ENCODE data around the gene SUMO3. TPM values are rescaled to one million over a fixed set of nuclear protein-coding genes. Genes with fewer than 3 reads are reported as not detected.

The SUMO3 gene
- total and polyA plus RNA-seq, 2 experiments from 2014 or later = 90.8 to 103 TPM

DNA sequence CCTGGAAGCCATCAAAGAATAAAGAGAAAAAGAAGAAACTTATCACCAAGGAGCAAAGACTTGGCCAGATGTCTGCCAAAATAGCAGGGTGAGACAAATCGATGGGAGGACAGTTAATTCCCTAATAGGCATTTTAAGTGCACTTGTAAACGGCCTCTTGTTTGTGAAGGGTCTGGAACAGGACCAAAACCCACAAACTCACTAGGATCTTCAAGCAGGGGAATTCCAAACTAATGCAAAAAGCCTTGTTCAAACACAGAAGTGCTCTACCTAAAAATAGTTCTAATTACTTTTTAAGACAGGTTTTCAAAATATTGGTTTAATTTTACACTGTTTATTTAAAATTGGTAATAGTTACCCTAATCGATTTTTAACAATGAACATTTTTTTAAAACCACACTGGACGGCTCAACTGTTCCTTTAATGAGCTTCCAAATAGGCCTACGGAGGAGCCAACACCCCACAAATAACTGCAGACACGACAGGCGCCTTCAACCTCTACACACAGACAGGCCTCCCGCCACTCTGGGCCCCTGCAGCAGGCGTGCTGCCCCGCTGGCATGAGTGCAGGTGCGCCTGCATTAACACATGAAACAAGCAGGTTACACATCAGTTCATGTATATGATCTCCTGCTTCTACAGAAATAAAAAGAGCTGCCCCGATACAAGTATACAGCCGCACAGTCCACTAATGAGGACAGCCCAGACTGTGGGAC is 32.1 kb downstream of the SUMO3 start:
- ATAC-seq (no peak), DNase-seq (ENCODE audit: low spot score) (no peak)
- Mint-ChIP-seq H3K36me3 (ENCODE audit: low read depth) (peaks cover 45% of the 10 kb centered on the region), H3K4me3 (no peak overlapping the region), H3K4me1 (no peaks in the 10 kb centered on the region), H3K27me3 (ENCODE audit: insufficient read depth, low read depth, poor library complexity) (peaks cover 3% of the 10 kb centered on the region), H3K9me3 (no peaks in the 10 kb centered on the region), H3K27ac (no peak overlapping the region)
- no peaks in the 10 kb centered on the region for H3F3A ChIP-seq (replicated peaks; ENCODE audit: low read depth)
- TF ChIP-seq STAT1 (IDR thresholded peaks at IDR 0.05; ENCODE audit: unreplicated experiment) (no peak), ZNF114 (CRISPR knock-in tag; IDR thresholded peaks at IDR 0.05) (no peak), ZNF462 (CRISPR knock-in tag; IDR thresholded peaks at IDR 0.05) (no peak), JUNB (IDR thresholded peaks at IDR 0.05; ENCODE audit: unreplicated experiment) (no peak), CREB1 (CRISPR knock-in tag; IDR thresholded peaks at IDR 0.05; ENCODE audit: low read depth) (no peak), POLR2AphosphoS5 (IDR thresholded peaks at IDR 0.05; ENCODE audit: low read depth) (no peak), NANOG (IDR thresholded peaks at IDR 0.05; ENCODE audit: borderline replicate concordance) (no peak), REST (IDR thresholded peaks at IDR 0.05; ENCODE audit: unreplicated experiment) (no peak), EZH2 (IDR thresholded peaks at IDR 0.05; ENCODE audit: low read depth, unreplicated experiment) (no peak)
- TF ChIP-seq, protein P1, sequence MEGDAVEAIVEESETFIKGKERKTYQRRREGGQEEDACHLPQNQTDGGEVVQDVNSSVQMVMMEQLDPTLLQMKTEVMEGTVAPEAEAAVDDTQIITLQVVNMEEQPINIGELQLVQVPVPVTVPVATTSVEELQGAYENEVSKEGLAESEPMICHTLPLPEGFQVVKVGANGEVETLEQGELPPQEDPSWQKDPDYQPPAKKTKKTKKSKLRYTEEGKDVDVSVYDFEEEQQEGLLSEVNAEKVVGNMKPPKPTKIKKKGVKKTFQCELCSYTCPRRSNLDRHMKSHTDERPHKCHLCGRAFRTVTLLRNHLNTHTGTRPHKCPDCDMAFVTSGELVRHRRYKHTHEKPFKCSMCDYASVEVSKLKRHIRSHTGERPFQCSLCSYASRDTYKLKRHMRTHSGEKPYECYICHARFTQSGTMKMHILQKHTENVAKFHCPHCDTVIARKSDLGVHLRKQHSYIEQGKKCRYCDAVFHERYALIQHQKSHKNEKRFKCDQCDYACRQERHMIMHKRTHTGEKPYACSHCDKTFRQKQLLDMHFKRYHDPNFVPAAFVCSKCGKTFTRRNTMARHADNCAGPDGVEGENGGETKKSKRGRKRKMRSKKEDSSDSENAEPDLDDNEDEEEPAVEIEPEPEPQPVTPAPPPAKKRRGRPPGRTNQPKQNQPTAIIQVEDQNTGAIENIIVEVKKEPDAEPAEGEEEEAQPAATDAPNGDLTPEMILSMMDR (conservative IDR thresholded peaks at IDR 0.05; ENCODE audit: low read depth in 2 of 2) = no peak
- TF ChIP-seq, protein P2, sequence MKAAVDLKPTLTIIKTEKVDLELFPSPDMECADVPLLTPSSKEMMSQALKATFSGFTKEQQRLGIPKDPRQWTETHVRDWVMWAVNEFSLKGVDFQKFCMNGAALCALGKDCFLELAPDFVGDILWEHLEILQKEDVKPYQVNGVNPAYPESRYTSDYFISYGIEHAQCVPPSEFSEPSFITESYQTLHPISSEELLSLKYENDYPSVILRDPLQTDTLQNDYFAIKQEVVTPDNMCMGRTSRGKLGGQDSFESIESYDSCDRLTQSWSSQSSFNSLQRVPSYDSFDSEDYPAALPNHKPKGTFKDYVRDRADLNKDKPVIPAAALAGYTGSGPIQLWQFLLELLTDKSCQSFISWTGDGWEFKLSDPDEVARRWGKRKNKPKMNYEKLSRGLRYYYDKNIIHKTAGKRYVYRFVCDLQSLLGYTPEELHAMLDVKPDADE (IDR thresholded peaks at IDR 0.05) = no peak
- H3K36me3 ChIP-seq (ENCODE audit: insufficient read depth) = peaks cover 5% of the 10 kb centered on the region
- H3K4me3 ChIP-seq = no peak overlapping the region
- H3K27me3 ChIP-seq (ENCODE audit: insufficient read depth) = no peaks in the 10 kb centered on the region
- H3K4me2 ChIP-seq = no peak overlapping the region
- H3K79me2 ChIP-seq (replicated peaks; ENCODE audit: insufficient read depth) = peaks cover 99% of the 10 kb centered on the region
- H3K4me1 ChIP-seq (ENCODE audit: insufficient read depth) = no peaks in the 10 kb centered on the region
- H3K9me2 ChIP-seq (ENCODE audit: insufficient read depth) = no peaks in the 10 kb centered on the region
- H3K27ac ChIP-seq (ENCODE audit: low read depth) = 0 out of 2 replicates have a peak overlapping the region, but pooled peaks have one; percentile 69
- peaks cover 39% of the 10 kb centered on the region for H4K20me1 ChIP-seq (replicated peaks; ENCODE audit: insufficient read depth)
- H2AFZ ChIP-seq = no peak overlapping the region
